COR-L47 (cell line): ENCODE results near the gene HMGCS1.
A peak's percentile ranks its signal among the peaks of the same experiment; 100 is the strongest.
"Not testable (repeated sequence)": the region's sequence is repeated elsewhere in the genome, so short reads cannot be mapped to it uniquely, and the experiment has no call there.

Source experiments
- DNase-seq: peaks from one replicate; lab custom pipeline; 2025; lab: John Stamatoyannopoulos, UW

HMGCS1 gene

GRCh38 chr5:43312076-43312661 is 1.0 kb downstream of the HMGCS1 start:
- no peak for DNase-seq

DNA sequence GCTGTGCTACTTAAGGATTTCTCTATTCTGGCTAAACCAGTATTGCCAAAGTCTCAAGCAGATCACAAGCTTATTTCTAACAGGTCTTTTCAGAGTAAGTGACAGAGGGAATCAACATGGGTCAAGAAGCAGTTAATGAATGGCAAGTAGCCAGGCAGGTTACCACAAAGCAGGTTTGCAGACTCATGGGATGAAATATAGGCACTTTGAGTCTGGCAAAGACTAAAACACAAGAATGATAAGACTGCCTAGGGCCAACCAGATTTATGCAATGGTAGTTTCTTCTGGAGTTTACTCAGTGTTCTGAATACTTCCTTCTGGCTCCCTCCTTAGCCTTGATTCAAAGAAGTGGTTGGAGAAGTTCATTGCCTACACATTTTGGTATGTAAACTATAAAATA is 3.6 kb downstream of the HMGCS1 start:
- no peak for DNase-seq

DNA sequence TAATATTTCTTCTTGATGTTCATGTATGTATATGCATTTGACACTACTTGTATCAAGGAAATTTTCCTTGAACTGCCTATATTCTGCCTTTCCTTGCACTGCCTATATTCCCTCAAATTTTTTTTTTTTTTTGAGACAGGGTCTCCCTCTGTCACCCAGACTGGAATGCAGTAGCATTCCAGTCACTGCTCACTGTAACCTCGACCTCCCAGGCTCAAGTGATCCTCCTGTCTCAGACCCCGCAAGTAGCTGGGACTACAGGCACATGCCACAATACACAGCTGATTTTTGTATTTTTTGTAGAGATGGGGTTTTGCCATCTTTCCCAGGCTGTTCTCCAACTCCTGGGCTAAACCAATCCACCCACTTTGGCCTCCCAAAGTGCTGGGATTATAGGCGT is 4.1 kb downstream of the HMGCS1 start:
- no peak for DNase-seq

DNA sequence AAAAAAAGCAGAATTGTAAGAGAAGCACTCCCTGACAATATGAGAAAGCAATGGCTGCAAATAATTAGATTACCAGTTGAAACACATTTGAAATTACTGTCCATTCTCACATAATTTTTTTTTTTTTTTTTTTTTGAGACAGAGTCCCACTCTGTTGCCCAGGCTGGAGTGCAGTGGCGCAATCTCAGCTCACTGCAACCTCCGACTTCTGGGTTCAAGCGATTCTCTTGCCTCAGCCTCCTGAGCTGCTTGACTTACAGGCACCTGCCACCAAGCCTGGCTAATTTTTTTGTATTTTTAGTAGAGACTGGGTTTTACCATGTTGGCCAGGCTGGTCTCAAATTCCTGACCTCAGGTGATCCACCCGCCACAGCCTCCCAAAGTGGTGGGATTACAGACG is 6.3 kb downstream of the HMGCS1 start:
- DNase-seq: not testable (repeated sequence)

GRCh38 chr5:43305948-43306565 is 7.2 kb downstream of the HMGCS1 start:
- peak; percentile 37 for DNase-seq

DNA sequence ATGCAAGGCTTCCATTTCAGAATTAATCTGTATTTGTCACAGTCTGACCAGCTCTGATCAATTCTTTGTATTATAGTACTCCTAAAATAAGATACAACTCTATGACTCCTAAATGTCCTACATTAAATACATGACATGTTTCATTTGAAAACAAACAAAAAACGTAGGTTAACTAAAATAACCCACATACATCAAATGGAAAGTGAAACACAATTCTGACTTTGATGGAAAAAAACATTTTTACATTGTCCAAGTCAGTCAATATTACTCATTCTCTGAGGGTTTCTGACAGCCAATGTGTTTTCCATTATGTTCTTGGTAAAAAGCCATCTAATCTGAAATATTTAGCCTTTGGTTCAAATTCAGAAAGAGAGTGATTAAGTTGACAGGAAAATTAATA is 8.7 kb downstream of the HMGCS1 start:
- no peak for DNase-seq

- DNase-seq: no peak
Observed at GRCh38 chr5:43303242-43303641, 10.0 kb downstream of the HMGCS1 start.

- no peak for DNase-seq
Observed at GRCh38 chr5:43302481-43302880, 10.7 kb downstream of the HMGCS1 start.

- no peak for DNase-seq
Observed at GRCh38 chr5:43301653-43302091, 11.5 kb downstream of the HMGCS1 start.

- no peak for DNase-seq
Observed at GRCh38 chr5:43300112-43300511, 13.1 kb downstream of the HMGCS1 start.

DNA sequence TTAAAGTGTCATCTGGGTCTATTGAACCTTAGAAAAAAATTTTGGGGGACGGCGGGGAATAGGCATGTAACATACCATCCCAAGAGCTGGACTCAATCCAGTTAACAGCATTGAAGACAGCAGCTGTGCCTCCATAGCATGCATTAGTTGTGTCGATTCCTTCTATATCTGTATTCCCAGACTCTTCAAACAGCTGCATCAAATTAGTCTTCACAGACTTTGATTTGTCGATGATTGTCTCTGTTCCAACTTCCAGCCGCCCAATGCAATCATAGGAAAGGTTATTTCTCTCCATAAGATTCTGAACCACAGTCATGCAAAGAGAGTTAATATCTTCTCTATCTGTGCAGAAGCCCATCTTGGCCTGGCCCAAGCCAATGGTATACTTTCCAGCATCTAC is 14.8 kb downstream of the HMGCS1 start:
- DNase-seq: no peak

GRCh38 chr5:43296835-43297234 is 16.4 kb downstream of the HMGCS1 start:
- DNase-seq: no peak

GRCh38 chr5:43295202-43295601 is 18.0 kb downstream of the HMGCS1 start:
- DNase-seq: no peak

DNA sequence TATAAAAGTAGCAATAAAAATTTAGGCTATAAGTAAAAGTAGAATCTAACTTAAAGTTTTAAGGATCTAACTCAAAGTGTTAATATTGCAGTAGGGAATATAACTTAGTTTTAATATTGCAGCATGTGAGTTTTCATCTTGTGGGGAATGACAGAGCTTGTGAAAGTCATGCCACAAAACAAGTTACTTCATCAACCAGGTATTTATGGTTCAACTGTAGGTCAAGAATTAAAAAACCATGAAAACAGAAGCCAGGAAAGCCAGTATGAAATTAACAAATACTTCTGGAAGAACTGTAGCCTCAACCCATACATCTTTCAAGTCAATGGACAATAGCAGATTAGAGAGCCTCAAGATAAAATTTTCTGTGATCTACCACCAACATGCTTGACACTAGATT is 19.0 kb downstream of the HMGCS1 start:
- DNase-seq: no peak

- DNase-seq: no peak
Observed at GRCh38 chr5:43290726-43291125, 22.5 kb downstream of the HMGCS1 start.

DNA sequence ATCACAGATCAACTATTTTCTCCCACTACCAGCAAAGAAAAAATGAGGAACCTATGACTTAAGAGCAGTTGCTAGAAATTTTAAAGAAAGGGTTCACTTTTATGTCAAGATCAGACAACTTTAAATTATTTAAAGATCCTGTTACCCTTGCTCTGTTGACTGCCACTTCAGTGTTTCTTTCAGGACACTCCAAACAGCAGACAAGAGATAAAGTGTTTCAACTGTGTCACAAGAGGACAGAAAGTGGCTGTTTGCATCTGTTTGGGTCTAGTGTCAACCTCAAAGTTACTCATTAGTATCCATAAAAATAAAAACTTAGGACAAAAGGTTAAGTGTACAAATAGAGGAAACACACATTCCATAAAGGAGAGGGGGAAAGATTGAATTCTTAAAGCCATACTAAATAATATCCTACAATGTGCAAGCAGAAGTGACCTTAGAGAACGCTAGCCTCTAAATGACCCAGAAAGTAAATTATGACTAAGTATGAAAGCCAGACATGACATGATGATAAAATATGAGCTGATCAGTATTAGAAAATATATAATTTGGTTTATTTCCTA is 24.9 kb downstream of the HMGCS1 start:
- DNase-seq: no peak

DNA sequence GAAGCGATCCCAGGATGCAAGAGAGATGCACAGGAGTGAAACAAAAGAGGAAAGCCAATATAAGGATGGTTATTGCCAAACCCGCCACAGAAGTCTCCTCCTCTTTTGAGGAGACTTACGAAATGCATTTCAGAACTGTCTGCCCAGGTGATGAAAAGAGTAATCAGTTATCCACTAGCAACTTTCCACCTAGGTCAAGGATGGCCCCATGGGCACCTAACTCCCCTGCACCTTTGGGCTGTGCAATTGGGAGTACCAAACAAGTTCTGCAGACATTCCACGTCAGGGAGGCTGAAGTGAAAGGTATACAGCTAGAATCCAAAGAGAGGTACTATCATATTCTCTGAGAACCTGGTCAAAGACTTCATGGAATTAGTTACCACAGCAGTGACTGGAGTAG is 25.7 kb downstream of the HMGCS1 start:
- DNase-seq: no peak

DNA sequence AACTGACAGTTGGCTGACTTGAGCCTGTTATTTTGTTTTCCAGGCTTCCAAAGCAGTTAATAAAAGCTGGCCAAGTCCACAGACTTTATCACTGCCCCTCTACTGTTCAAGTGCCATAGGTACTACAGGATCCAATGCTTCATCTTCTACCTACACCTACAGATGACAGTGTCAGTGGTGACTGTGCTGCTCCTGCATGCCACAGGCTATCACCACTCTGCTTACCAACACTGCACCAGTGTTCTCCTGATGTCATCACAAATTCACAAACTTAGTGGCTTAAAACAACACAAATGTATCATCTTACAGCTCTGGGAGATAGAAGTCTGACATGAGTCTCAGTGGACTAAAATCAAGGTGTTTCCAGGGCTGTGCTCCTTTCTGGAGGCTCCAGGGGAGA is 26.6 kb downstream of the HMGCS1 start:
- DNase-seq: no peak

- no peak for DNase-seq
Observed at GRCh38 chr5:43281840-43282658, 31.2 kb downstream of the HMGCS1 start.

GRCh38 chr5:43279548-43280274 is 33.5 kb downstream of the HMGCS1 start:
- no peak for DNase-seq

DNA sequence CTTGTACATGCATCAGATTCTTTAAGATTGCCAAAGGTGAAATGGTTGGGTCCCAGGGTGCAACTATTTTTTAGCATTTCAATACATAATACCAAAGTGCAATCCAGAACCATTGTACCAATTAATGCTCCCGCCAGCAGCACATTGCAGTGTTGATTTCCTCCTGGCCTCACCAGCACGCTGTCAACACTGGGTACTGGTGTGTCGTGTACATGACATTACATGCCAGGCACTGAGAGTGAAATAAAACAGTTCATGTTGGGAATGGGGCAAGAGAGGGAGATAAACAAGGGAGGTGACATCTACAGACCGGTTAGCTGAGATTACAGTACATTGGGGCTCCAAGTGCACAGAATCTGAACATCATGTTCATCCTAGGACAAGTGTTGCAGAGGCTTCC is 37.8 kb downstream of the HMGCS1 start:
- no peak for DNase-seq

DNA sequence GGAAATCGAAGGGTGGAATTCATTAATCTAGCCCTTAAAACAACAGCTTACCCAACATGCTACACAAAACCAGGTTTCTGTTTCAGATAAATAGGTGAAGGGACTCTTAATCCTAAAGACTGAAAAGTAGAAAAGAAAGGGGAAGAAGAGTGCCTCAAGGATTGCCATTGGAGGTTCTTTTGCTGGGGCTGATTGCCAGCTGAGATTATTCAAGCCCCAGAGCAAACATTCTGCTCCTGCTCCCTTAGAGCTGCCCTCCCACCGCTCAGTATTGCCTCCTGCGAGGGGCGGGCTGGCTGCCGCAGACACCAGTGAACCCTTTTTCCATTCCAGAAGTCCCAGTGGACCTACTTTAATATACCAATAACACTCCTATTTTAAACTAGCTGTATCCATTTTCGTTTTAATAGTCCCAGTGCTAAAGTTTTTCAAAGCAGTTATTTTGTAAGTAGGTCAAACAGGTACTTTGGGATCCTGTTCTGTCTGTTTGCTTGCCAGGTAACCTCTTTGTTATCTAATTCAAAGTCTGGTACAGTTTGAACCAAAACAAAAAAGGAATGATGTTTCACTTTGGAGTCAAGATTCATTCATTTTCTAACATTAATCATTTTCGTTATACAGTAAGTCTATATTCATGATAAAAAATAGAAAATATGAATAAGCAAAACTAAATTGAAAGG is 38.6 kb downstream of the HMGCS1 start:
- no peak for DNase-seq
